K562 (cell line): ENCODE measurements around the gene RNASE3.
"Not testable (repeated sequence)": the region's sequence is repeated elsewhere in the genome, so short reads cannot be mapped to it uniquely, and the experiment has no call there.

Source experiments
- ADNP ChIP-seq: fragments of 200-800 bp; sonication (Bioruptor generic); IDR thresholded peaks from 2 replicates; pipeline ENCODE4 v1.6.1; 2016; ENCODE audit warnings: missing genetic modification characterization, missing compliant biosample characterization
- CTCF ChIP-seq, 3 experiments: IDR thresholded peaks in 2 of 3; conservative IDR thresholded peaks in 1 of 3; 2 replicates each; pipeline ENCODE4 v1.5.1; 2011 to 2012; ENCODE audit warnings: low read length in 3 of 3, mild to moderate bottlenecking in 3 of 3, control low read depth in 2 of 3, improper control_type of control experiment in 1 of 3, inconsistent platforms in 1 of 3, low read depth in 1 of 3, mixed read lengths in 1 of 3, moderate library complexity in 1 of 3; ENCODE audit not compliant: insufficient read depth in 2 of 3
- EP300 ChIP-seq: IDR thresholded peaks from 2 replicates; pipeline ENCODE4 v1.6.1; 2012; ENCODE audit warnings: low read length, improper control_type of control experiment
- HMGXB4 ChIP-seq: sonication (generic); formaldehyde crosslinking; IDR thresholded peaks from 2 replicates; pipeline ENCODE4 v1.8.1; 2023; ENCODE audit warnings: mild to moderate bottlenecking, missing genetic modification reagents
- PATZ1 ChIP-seq: fragments of 250-450 bp; sonication (Bioruptor Pico); IDR thresholded peaks from 2 replicates; pipeline ENCODE4 v1.5.0; 2020; ENCODE audit warnings: mild to moderate bottlenecking, borderline replicate concordance
- PHB ChIP-seq: fragments of 250-450 bp; sonication (Bioruptor Pico); IDR thresholded peaks from 2 replicates; pipeline ENCODE4 v1.5.0; 2021
- POLR2AphosphoS5 ChIP-seq: IDR thresholded peaks from 2 replicates; pipeline ENCODE4 v1.6.1; 2011; ENCODE audit warnings: mild to moderate bottlenecking, low read depth, low read length, moderate library complexity; ENCODE audit not compliant: control insufficient read depth, insufficient read depth
- STAG1 ChIP-seq: sonication (generic); formaldehyde crosslinking; IDR thresholded peaks from 2 replicates; pipeline ENCODE4 v1.5.0; 2020; ENCODE audit warnings: missing genetic modification reagents, borderline replicate concordance
- TFAM ChIP-seq: fragments of 250-450 bp; sonication (Bioruptor Pico); conservative IDR thresholded peaks from 2 replicates; pipeline ENCODE4 v1.5.0; 2021; ENCODE audit warnings: mild to moderate bottlenecking, moderate library complexity
- THRA ChIP-seq: fragments of 450-650 bp; IDR thresholded peaks from 2 replicates; pipeline ENCODE4 v1.6.1; 2017; ENCODE audit warnings: mild to moderate bottlenecking, moderate library complexity
- ZNF232 ChIP-seq: sonication (generic); formaldehyde crosslinking; IDR thresholded peaks from 2 replicates; pipeline ENCODE4 v1.8.0; 2022; ENCODE audit warnings: mild to moderate bottlenecking, missing genetic modification reagents

GRCh38 chr14:20881229-20881628 lies 10.0 kb upstream of the RNASE3 start:
- not testable (repeated sequence) for TF ChIP-seq POLR2AphosphoS5; TFAM (CRISPR knock-in tag); ADNP (tag); STAG1; EP300; THRA; PATZ1 (CRISPR knock-in tag); CTCF (IDR thresholded peaks at IDR 0.05 in 2 of 3, conservative IDR thresholded peaks at IDR 0.05 in 1 of 3; ENCODE audit: insufficient read depth in 2 of 3, low read depth in 1 of 3, low read length in 3 of 3); ZNF232 (CRISPR knock-in tag); PHB; HMGXB4 (CRISPR knock-in tag)
